Inferior parietal cortex (tissue), 1 donor: ENCODE measurements around the gene LRRK2.
"Not testable (repeated sequence)": the region's sequence is repeated elsewhere in the genome, so short reads cannot be mapped to it uniquely, and the experiment has no call there.

Experiments used
- DNase-seq: peaks from one replicate; pipeline ENCODE4 v3.0.0-alpha.2; 2016; ENCODE audit errors: extremely low spot score

The LRRK2 gene

GRCh38 chr12:40314927-40315326 lies 90.1 kb downstream of the LRRK2 start:
- DNase-seq = no peak

DNA sequence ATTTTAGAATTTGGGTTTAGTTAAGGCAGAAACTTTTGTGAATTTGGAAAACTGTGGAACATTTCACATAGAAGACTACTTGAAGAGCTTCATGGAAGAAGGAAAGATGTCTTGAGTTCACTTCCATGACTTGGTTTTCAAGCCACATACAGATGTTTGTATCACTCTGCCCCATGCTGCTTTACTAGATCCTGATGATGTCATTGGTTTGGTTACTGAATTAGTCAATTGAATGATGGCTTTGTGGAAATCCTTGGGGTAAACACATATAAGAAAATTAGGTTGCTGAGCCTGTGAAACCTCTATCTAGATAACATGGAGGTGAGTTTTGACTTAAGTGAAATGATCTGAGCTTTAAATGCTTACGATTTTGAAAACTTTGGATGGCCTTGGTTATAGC lies 90.6 kb downstream of the LRRK2 start:
- no peak for DNase-seq

DNA sequence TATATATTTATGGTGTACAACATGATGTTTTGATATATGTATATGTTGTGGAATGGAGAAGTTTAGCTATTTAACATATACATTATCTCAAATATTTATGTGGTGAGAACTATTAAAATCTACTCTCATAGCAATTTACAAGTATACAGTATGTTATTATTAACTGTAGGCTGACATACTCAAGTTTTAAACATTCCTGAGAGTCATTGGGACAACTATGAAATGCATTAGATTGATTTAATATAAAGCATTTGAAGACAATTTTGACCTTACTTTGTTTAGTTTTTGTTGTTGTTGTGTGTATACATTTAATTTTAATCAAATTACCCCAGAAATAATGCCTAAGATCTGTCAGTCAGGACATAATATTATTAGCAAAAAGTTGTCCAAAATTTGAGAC lies 99.5 kb downstream of the LRRK2 start:
- DNase-seq = no peak

DNA sequence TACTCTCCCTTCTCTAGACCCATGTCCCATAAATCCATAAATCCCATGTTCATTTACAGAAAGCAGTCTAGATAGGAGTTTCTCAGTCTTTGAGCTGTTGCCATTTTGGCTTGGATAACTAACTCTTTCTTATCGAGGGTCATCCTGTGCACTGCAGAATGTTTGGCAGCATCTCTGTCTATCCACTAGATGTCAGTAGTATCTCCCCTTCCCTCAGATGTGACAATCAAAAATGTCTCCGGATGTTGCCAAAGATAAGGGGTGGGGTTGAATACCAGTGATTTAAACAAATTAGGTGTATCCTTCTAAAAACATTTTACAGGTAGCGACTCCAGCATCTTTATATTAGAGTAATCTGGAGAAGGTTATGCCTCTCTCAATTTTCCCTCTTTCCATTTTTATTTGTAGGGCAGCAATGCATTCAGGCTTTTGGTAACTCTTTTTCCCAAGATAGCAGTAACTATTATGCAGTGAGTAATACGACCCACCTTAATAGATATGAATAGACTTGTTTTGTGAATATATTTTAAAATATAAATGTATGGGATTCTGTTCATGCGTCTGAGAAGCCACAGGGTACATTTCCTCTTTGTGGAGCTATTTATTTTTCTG lies 100.7 kb downstream of the LRRK2 start:
- DNase-seq = peak; percentile 42

DNA sequence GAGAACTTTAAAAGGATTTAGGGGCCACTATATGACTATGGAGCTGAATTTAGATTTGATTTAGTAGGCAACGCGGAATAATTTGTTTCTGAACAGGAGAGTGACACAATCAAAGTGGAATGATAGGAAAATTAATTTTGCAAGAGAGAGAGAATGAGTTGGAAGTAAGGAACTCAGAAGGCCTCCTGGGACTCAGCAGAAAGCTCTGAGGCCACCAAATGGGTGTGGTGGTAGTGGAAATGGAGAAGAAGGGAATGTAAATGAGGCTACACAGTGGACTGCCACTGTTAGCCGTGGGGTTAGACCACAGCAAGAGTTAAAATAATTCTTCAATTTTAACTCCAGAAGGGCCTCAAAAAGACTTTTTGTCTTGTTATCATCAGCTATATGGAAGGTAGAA lies 102.7 kb downstream of the LRRK2 start:
- DNase-seq = no peak

- no peak for DNase-seq
Measured at GRCh38 chr12:40330180-40330579, 105.4 kb downstream of the LRRK2 start.

GRCh38 chr12:40331886-40332285 lies 107.1 kb downstream of the LRRK2 start:
- DNase-seq = no peak

DNA sequence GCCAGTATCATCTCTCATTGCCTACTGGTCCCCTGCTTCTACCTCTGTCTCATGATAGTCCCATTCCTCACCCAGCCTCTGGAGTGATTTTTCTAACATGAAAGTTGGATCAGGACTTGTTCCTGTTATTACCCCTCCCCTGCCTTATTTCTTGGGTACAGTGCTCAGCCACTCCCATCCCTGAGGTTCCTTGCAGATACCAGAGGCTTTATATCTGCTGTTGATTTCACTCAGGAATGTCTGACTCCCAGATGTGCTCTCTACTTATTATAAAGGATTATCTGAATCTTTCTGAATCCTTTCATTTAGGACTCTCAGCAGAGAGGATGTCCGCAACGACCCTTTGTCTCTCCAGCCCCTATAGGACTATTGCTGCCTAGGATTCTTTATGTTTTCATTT lies 111.2 kb downstream of the LRRK2 start:
- DNase-seq = no peak

- peak; percentile 33 for DNase-seq
Measured at GRCh38 chr12:40336573-40337199, 111.9 kb downstream of the LRRK2 start.

- no peak for DNase-seq
Measured at GRCh38 chr12:40338071-40338470, 113.3 kb downstream of the LRRK2 start.

DNA sequence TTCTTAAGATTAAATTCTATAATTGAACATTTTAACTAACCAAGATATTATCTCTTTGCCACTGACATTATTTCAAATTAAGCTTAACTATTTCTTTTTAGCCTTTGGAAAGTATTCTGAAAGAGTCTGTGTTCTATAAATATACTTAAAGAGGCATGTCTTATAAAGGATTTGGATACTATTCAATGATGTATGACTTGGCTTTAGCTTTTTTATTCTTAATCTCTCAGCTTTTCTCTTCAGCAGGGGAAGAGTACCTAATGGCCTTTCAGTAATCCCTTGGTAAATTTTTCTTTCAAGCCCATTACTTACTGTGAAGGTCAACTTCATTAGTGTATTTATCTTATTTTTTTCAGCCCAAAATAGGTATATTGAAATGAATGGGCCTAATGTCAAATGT lies 113.8 kb downstream of the LRRK2 start:
- no peak for DNase-seq

- no peak for DNase-seq
Measured at GRCh38 chr12:40342010-40342409, 117.2 kb downstream of the LRRK2 start.

- DNase-seq = no peak
Measured at GRCh38 chr12:40343124-40343523, 118.3 kb downstream of the LRRK2 start.

- no peak for DNase-seq
Measured at GRCh38 chr12:40344312-40344711, 119.5 kb downstream of the LRRK2 start.

- DNase-seq = no peak
Measured at GRCh38 chr12:40351976-40352375, 127.2 kb downstream of the LRRK2 start.

- no peak for DNase-seq
Measured at GRCh38 chr12:40375076-40375475, 150.3 kb downstream of the LRRK2 start.

GRCh38 chr12:40376533-40377267 lies 151.9 kb downstream of the LRRK2 start:
- no peak for DNase-seq

- no peak for DNase-seq
Measured at GRCh38 chr12:40378691-40379090, 153.9 kb downstream of the LRRK2 start.

- no peak for DNase-seq
Measured at GRCh38 chr12:40382217-40382616, 157.4 kb downstream of the LRRK2 start.

- not testable (repeated sequence) for DNase-seq
Measured at GRCh38 chr12:40387279-40387678, 162.5 kb downstream of the LRRK2 start.

DNA sequence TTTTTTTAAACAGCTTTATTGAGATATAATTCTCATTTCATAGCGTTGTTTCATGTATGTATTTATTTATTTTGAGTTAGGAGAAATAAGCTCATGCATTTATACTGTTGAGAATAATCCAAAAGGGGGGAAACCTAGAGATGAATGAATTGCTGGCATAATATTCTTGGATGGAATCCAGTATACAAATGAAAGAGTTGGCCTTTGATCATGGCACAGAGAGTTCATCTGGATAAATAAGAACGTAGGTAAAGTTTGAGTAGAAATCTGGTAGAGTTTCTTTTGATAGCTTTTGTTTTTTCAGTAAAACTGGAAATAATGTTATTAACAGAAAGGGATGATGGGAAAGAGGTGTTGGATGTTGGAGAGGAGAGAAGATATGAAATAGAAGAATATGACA lies 166.2 kb downstream of the LRRK2 start:
- no peak for DNase-seq

DNA sequence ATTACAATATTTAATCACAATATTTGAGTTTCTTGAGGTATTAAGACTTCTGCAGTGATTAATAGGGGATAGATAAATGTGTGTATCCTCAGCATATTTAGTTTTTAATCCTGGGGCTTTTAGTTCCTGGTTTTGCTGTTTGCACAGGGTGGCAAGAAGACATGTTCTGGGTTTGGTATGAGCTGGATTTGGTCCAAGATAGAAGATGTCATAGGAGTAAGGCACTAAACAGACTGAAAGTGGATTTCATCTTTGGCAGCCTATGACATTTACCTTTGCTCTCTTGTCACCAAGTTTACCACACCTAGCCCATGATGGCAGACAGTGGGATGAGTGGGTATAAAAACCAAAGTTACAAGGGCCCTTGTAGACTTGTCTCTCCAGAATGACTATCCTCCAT lies 168.2 kb downstream of the LRRK2 start:
- DNase-seq = no peak

- no peak for DNase-seq
Measured at GRCh38 chr12:40399656-40400055, 174.9 kb downstream of the LRRK2 start.
